Muscle layer of colon (tissue), 2 donors: ENCODE measurements around the gene ZNF787.

Experiments used
- H3K27ac ChIP-seq: one replicate; pipeline ENCODE4 v1.7.0; 2013; ENCODE audit warnings: low read depth, mild to moderate bottlenecking, low read length, moderate library complexity
- H3K27me3 ChIP-seq, 2 donors: one replicate each; pipeline ENCODE4 v1.7.0; 2013; ENCODE audit warnings: low read length in 2 of 2, mild to moderate bottlenecking in 2 of 2; ENCODE audit not compliant: insufficient read depth in 2 of 2, control insufficient read depth in 1 of 2
- H3K36me3 ChIP-seq: one replicate; pipeline ENCODE4 v1.7.0; 2013; ENCODE audit warnings: mild to moderate bottlenecking, low read length; ENCODE audit not compliant: insufficient read depth
- H3K4me1 ChIP-seq: one replicate; pipeline ENCODE4 v1.7.0; 2013; ENCODE audit warnings: mild to moderate bottlenecking, low read length; ENCODE audit not compliant: insufficient read depth
- H3K4me3 ChIP-seq, 2 donors: one replicate each; pipeline ENCODE4 v1.7.0; 2013; ENCODE audit warnings: low read length in 2 of 2, low read depth in 1 of 2, mild to moderate bottlenecking in 1 of 2, moderate library complexity in 1 of 2
- H3K9ac ChIP-seq: one replicate; pipeline ENCODE4 v1.7.0; 2013; ENCODE audit warnings: low read length
- H3K9me3 ChIP-seq: one replicate; pipeline ENCODE4 v1.7.0; 2013; ENCODE audit warnings: mild to moderate bottlenecking, low read length
- donor health status: abdominal sarcoma.
- donor health status: Adenocarcinoma of cecum.

The ZNF787 gene

DNA sequence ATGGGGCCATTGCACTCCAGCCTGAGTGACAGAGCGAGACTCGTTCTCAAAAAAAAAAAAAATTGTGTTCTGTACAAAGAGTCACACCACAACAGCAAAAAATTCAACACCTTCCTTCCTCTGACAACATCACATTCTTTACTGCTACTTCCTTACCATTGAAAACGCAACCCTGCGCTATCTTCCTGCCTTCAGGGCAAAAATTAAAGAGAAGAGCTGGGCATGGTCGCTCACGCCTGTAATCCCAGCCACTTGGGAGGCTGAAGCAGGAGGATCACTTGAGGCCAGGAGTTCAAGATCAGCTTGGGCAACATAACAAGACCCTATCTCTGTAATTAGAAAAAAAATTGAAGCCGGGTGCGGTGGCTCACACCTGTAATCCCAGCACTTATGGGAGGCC lies 10.6 kb upstream of the ZNF787 start:
- Histone ChIP-seq H3K4me3 (no peak overlapping the region), H3K27ac (no peak overlapping the region), H3K27me3 (no peaks in the 10 kb centered on the region), H3K9ac (no peak overlapping the region), H3K36me3 (no peaks in the 10 kb centered on the region), H3K4me1 (peaks cover 6% of the 10 kb centered on the region), H3K9me3 (no peaks in the 10 kb centered on the region)

DNA sequence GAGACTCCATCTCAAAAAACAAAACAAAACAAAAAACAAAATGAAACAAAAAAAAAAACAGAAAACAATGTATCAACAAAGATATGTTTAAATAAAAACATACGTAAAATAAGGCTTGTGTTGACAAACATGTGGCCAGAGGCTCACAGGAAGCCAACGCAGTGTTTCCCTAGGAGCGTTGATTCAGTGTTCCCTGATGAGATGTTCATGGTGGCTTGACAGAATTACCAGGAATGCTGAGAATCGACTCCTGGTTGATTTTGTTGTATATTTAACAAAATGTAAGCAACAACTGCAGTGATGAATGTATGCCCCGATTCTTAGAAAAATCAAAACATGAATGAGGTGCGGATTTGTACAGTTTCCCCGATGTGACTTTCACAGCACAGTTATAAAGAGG lies 8.9 kb upstream of the ZNF787 start:
- Histone ChIP-seq H3K9ac (no peak overlapping the region), H3K4me3 (no peak overlapping the region), H3K27me3 (no peaks in the 10 kb centered on the region), H3K36me3 (no peaks in the 10 kb centered on the region), H3K4me1 (peaks cover 6% of the 10 kb centered on the region), H3K9me3 (no peaks in the 10 kb centered on the region), H3K27ac (no peak overlapping the region)

DNA sequence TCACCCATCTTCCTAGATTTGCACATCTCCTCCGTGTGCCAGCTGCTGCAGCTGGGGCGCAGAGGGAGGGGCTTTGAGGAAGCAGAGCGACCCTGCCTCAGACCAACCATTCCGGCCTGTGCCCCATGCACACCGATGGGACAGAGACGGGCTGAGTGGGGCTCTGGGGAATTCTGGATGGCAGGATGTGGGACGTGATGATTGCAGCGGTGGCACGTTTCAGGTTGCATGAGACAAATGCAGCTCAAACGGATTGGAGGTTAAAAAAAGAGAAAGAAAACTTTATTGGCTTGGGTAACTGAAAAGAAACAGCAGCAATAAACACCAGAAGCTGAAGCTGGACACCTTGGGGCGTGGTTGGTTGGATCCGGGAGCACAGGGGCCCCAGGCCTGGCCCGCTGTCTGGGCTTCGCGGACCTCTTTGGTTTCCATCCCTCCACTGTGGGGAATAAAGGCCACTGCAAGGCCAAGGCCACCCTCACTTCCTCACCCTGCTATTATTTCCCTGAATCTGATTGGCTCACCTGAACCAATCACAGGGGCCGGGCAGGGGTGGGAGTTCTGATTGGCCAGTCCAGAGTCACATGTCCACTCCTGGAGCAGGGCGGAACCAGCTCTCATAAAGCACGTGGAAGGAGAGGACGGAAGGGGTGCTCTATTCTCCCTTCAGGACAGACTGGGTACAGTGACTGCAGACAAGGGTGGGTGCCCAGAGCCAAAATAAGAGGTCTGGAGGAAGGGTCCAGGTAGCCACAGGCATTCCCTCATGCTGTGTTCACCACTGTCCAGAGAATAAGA lies 6.1 kb upstream of the ZNF787 start:
- H3K4me1 ChIP-seq = peaks cover 1% of the 10 kb centered on the region
- no peak overlapping the region for H3K27ac ChIP-seq
- H3K27me3 ChIP-seq = no peaks in the 10 kb centered on the region
- H3K9me3 ChIP-seq = no peaks in the 10 kb centered on the region
- H3K9ac ChIP-seq = no peak overlapping the region
- no peak overlapping the region for H3K4me3 ChIP-seq
- no peaks in the 10 kb centered on the region for H3K36me3 ChIP-seq

DNA sequence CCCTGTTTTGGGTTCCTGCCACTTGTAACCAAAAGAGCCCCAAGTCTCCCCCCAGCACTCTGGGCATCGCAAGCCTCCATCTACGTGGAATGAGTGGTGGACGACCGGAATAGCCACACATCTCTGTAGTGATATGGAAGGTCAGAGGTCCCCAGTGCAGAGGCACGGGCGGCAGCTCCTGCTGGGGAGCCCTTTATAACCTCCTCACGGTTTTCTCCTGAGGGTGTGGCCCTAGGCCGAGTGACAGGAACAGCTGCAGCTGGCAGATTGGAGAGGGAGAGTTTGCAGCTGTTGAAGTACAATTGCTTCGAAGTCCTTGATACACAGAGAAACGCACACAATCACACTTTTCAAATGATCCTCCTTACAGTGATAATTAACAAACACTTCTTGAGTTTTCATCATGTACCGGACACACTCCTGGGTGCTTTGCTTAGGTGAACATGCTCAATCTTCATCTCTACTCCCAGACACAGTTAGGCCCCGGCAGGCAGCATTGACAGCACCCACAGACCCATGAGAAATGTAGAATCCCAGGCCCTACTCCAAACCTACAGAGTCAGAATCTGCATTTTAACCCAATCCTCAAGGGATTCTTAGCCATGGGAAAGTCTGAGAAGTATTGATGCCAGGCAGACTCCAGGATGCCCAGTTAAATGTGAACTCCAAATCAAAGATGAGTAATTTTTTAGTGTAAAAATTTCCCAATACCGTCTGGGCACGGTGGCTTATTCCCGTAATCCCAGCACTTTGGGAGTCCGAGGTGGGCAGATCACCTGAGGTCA lies 4.9 kb upstream of the ZNF787 start:
- Histone ChIP-seq H3K4me1 (no peaks in the 10 kb centered on the region), H3K9me3 (no peaks in the 10 kb centered on the region), H3K36me3 (no peaks in the 10 kb centered on the region), H3K27ac (no peak overlapping the region), H3K4me3 (no peak overlapping the region), H3K9ac (no peak overlapping the region), H3K27me3 (no peaks in the 10 kb centered on the region)

DNA sequence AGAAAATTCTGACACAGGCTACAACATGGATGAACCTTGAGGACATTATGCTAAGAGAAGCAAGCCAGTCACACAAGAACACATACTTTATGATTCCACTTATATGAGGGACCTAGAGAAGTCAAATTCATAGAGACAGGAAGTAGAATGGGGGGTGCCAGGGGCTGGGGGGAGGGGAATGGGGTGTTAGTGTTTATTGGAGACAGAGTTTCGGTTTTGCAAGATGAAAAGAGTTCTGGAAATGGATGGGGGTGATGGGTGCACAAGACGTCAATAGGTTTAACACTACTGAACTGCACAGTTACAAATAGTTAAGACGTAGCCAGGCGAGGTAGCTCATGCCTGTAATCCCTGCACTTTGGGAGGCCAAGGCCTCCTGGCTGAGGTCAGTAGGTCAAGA lies 3.5 kb upstream of the ZNF787 start:
- Histone ChIP-seq H3K27me3 (no peaks in the 10 kb centered on the region), H3K4me3 (no peak overlapping the region), H3K27ac (no peak overlapping the region), H3K9ac (no peak overlapping the region), H3K4me1 (peaks cover 5% of the 10 kb centered on the region), H3K36me3 (no peaks in the 10 kb centered on the region), H3K9me3 (no peaks in the 10 kb centered on the region)

DNA sequence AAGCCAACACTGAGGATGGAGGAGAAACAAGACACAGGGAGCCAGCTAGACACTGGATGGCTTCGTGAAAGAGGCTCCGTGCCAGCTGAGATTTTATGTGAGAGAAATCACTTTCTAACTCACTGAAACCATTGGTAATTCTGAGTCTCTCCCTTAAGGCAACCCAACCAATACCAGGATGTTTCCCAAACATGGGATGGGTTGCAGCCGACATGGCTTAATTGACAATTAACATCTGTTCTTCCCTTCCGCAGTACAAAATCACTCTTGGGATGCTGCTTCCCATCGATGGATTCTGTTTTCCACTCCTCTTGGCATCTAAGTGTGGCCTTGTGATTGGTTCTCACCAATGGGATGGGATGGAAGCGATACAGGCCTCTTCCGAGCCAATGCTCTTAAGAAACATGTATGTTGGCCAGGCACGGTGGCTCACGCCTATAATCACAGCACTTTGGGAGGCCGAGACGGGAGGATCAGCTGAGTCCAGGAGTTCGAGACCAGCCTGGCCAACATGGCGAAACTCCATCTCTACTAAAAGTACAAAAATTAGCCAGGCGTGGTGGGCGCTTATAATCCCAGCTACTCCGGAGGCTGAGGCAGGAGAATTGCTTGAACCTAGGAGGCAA lies 2.3 kb upstream of the ZNF787 start:
- Histone ChIP-seq H3K36me3 (no peaks in the 10 kb centered on the region), H3K4me3 (no peak overlapping the region), H3K9me3 (no peaks in the 10 kb centered on the region), H3K9ac (no peak overlapping the region), H3K27me3 (no peaks in the 10 kb centered on the region), H3K27ac (no peak overlapping the region), H3K4me1 (peaks cover 17% of the 10 kb centered on the region)

DNA sequence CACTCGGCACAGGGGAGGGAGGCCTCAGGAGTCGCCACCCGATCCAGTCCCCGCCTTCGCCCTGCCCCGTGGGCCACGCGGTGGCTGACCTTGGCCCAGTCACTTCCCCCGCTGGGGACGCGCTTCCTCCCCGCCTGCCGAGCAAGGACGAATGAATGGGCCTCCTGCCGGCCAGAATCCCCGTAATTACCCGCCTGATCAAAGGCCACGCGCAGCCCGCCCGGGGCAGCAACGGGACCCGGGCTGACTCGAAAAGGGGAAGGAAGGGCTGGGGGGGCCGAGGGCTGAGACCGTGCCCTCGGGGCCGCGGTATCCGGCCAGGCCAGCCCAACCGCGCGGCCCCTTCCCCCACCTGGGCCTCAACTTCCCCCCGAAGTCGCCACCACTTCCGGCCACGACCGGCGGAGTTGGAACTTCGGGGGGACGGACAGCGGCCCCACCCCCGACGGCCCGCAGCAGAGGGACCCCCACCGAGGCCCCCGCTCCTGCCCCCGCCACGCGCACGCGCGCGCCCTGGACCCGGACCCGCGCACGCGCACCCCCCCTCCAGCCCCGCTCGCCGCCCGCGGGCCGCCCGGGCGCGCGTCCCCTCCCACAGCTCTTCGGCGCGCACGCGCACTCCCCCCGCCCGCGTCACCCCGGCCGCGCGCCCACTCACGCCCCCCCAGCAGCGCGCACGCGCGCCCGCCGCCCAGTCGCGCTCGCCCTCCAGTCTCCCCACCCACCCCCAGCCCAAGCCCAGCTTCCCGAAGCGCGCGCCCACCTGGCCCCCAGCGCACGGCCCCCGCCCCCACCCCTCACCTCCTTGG lies 520 bp downstream of the ZNF787 start:
- Histone ChIP-seq H3K9me3 (no peaks in the 10 kb centered on the region), H3K27ac (peak overlapping the region; percentile 88), H3K4me1 (peaks cover 22% of the 10 kb centered on the region), H3K36me3 (no peaks in the 10 kb centered on the region), H3K27me3 (no peaks in the 10 kb centered on the region), H3K4me3 (peak overlapping the region; percentile 59 to 87), H3K9ac (peak overlapping the region; percentile 60)

DNA sequence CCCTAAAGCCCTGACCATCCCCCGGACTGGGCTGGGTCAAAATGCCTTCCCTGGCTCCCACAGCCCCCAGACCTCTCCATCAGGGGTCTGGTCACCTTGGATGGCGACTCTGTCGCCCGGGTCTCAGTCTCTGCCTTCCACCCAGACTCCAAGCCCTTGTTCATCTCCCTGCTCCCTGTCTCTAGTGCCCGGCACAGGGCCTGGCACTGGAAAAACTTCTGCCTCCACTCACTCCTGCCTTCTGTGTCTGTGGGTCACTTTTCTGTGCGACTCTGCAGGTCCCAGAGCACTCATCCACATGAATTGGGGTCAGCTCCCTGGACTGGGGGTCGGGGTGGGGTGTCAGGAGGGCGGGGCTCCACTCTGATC lies 1.1 kb downstream of the ZNF787 start:
- H3K4me3 ChIP-seq = peak overlapping the region; percentile 59 to 87
- H3K9ac ChIP-seq = peak overlapping the region; percentile 60
- H3K36me3 ChIP-seq = no peaks in the 10 kb centered on the region
- H3K27ac ChIP-seq = peak overlapping the region; percentile 88
- H3K27me3 ChIP-seq = no peaks in the 10 kb centered on the region
- peaks cover 22% of the 10 kb centered on the region for H3K4me1 ChIP-seq
- no peaks in the 10 kb centered on the region for H3K9me3 ChIP-seq

DNA sequence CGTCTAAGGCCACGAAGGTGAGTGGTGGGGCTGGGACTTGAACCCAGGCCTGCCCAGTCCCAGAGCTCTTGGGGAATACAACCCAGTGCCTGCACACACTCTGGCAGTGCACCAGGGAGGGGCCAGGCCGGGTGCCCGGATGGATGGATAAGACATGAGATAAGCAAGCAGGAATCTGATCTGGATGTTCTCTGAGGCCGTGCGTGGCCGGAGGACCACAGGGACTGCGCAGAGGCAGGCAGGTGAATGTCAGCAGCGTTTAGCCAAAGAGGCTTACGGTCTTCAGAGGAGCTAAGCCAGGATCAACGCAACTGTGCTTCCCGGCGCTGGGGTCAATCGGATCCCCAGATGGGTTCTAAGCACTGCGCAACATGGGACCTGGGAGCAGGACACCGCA lies 1.5 kb downstream of the ZNF787 start:
- H3K36me3 ChIP-seq = no peaks in the 10 kb centered on the region
- H3K4me1 ChIP-seq = peaks cover 22% of the 10 kb centered on the region
- H3K27me3 ChIP-seq = no peaks in the 10 kb centered on the region
- H3K9me3 ChIP-seq = no peaks in the 10 kb centered on the region
- H3K27ac ChIP-seq = peak overlapping the region; percentile 88
- H3K9ac ChIP-seq = peak overlapping the region; percentile 60
- peak overlapping the region; percentile 59 to 87 for H3K4me3 ChIP-seq

DNA sequence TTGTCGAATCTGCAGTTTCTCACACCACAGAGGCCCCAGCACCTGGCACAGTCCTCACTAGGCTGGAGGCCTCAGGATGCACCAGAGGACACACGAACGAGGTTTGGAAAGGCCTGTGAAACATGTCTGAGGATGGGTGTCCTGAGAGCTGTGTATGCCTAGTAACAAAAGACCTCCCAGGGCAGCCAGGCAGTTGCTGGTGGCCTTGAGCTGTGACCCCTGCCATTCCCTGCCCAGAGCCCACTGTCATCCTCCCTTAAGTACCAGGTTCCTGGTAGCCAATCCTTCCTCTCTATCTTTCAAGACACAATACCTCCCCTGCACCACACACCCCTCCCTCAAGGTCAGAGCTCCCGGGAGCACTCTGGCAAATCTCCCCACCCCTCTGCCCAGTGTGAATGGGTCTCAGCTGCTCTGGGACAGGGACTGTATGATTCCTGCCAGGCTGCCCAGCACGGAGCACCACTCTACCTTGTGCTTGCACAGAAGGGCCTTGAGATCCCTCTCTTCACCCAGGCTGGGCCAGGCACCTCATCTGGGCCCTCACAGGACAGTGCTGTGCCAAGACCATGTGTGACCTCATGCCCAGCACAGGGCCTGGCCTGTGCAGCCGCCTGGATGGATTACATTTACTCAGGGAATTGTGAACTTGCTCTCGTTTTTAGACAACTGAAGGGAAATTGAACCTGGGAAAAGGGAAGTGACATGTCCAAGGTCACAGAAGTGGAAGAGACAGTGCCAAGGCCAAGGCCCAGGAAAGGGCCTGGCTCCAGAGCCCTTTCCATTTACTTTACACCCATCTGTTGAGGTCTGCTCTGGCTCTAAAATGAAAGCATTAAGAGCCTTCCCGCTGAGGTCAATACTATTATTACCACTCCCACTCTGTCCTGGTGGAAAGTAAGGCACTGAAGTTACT lies 2.2 kb downstream of the ZNF787 start:
- H3K9me3 ChIP-seq = no peaks in the 10 kb centered on the region
- H3K27ac ChIP-seq = no peak overlapping the region
- H3K36me3 ChIP-seq = no peaks in the 10 kb centered on the region
- H3K27me3 ChIP-seq = no peaks in the 10 kb centered on the region
- peak overlapping the region in 1 of 2 donors; percentile 59 for H3K4me3 ChIP-seq
- peaks cover 22% of the 10 kb centered on the region for H3K4me1 ChIP-seq
- peak overlapping the region; percentile 60 for H3K9ac ChIP-seq
